GM12891 (cell line): Measurements from ENCODE around the gene MBD2.

Experiments used
- PAX5 ChIP-seq: IDR thresholded peaks from 2 replicates; pipeline ENCODE4 v1.6.1; 2011; ENCODE audit warnings: low read length, moderate library complexity, mild to moderate bottlenecking; ENCODE audit not compliant: insufficient read depth, severe bottlenecking
- POLR2A ChIP-seq: IDR thresholded peaks from 2 replicates; pipeline ENCODE4 v1.6.1; 2011; ENCODE audit warnings: low read depth, low read length, control low read depth
- POLR2AphosphoS5 ChIP-seq: IDR thresholded peaks from 2 replicates; pipeline ENCODE4 v1.6.1; 2011; ENCODE audit warnings: low read depth, low read length, control low read depth
- SPI1 ChIP-seq: IDR thresholded peaks from 2 replicates; pipeline ENCODE4 v1.6.1; 2011; ENCODE audit warnings: low read depth, low read length, control low read depth
- TAF1 ChIP-seq: IDR thresholded peaks from 2 replicates; pipeline ENCODE4 v1.6.1; 2011; ENCODE audit warnings: low read depth, low read length, control low read depth

GRCh38 chr18:54269893-54270844 lies 45.7 kb upstream of the MBD2 start:
- TF ChIP-seq POLR2AphosphoS5, result no peak; the same call in 1 of the 2 replicates
- no peak for TF ChIP-seq POLR2A
- TF ChIP-seq TAF1, result no peak
- no peak for TF ChIP-seq SPI1
- TF ChIP-seq PAX5, result peak; percentile 10
